Gastroesophageal sphincter (tissue), 3 donors: ENCODE measurements around the gene CD248.

Experiments used
- POLR2A ChIP-seq, 2 donors: fragments of 450-650 bp; IDR thresholded peaks; one replicate each; pipeline ENCODE4 v1.6.1; 2017; ENCODE audit warnings: antibody characterized with exemption in 2 of 2, mild to moderate bottlenecking in 2 of 2, moderate library complexity in 1 of 2
- POLR2AphosphoS5 ChIP-seq: sonication (generic); formaldehyde crosslinking; IDR thresholded peaks from one replicate; pipeline ENCODE4 v1.6.1; 2017; ENCODE audit warnings: antibody characterized with exemption
- TF ChIP-seq, protein P1 (sequence below), 4 experiments: fragments of 200-600 bp in 2 of 4; fragments of 450-650 bp in 2 of 4; sonication (generic) in 1 of 4; IDR thresholded peaks; one replicate each; pipeline ENCODE4 v1.5.1; 2017 to 2019; ENCODE audit warnings: antibody characterized with exemption in 4 of 4, mild to moderate bottlenecking in 2 of 4, moderate library complexity in 2 of 4

DNA sequence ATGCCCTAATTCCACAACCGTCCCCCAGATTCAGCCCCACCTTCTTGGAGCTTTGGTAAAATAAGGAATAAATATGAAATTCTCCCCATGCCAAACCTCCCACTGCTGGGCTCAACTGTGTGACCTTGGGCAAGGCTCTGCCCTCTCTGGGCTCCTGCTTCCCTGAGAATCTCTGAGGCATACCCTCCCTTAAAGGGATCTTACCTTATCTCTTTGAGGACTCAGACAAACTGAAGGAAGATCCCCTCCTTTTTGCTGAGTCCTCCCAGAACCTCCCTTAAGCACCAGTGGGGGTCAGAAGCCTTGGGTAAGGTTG, 2.7 kb downstream of the CD248 start:
- no peak for TF ChIP-seq POLR2A (IDR thresholded peaks at IDR 0.05)
- TF ChIP-seq POLR2AphosphoS5: no peak
- TF ChIP-seq, protein P1, sequence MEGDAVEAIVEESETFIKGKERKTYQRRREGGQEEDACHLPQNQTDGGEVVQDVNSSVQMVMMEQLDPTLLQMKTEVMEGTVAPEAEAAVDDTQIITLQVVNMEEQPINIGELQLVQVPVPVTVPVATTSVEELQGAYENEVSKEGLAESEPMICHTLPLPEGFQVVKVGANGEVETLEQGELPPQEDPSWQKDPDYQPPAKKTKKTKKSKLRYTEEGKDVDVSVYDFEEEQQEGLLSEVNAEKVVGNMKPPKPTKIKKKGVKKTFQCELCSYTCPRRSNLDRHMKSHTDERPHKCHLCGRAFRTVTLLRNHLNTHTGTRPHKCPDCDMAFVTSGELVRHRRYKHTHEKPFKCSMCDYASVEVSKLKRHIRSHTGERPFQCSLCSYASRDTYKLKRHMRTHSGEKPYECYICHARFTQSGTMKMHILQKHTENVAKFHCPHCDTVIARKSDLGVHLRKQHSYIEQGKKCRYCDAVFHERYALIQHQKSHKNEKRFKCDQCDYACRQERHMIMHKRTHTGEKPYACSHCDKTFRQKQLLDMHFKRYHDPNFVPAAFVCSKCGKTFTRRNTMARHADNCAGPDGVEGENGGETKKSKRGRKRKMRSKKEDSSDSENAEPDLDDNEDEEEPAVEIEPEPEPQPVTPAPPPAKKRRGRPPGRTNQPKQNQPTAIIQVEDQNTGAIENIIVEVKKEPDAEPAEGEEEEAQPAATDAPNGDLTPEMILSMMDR (IDR thresholded peaks at IDR 0.05): no peak
